Measurements from ENCODE around the gene COMMD3. TPM values are rescaled to one million over a fixed set of nuclear protein-coding genes. Genes with fewer than 3 reads are reported as not detected.

COMMD3 gene
- total RNA-seq, 1 experiment from 2014 or later, result 69.4 TPM

DNA sequence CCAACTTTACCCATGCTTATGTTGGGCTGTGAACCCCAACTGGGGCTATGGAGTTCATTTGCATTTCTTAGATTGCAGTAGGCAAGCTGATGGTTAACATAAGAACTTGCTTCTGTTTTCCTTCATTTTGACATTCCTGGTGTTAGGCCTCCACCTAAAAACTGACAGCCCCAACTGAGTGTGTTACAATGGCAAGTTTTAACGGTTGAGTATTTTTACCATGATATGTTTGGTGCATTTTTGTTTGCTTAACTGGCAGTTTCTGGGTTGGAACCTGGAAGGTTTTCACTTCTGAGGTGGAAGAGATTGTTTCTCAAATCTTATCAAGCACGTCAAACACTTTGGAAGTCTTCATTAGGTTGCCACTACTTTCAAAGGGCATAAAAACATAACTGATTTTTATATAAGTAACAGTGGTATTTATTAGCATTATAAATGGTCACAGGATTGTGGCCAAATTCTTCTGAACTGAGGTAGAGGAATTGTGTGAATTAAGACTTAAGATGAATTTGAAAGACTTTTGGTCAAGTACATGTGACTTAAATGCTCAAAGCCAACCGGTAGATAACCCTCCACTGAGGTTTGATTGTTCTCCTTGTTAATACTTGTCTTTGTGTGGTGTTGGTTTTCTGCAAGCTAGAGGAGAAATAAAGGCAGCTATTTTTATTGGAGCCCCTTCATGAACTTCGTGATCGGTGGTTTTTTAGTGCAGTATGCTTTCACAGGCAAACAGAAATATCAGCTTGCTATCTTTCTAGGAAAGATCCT lies 7.5 kb downstream of the COMMD3 start:
- DNase-seq (ENCODE audit: unreplicated experiment), result no peak
- no peaks in the 10 kb centered on the region for H3K9me3 Mint-ChIP-seq (ENCODE audit: unreplicated experiment)
- no TSS peak for BruUV-seq (replicated peaks)
- TF ChIP-seq CTCF (IDR thresholded peaks at IDR 0.05; ENCODE audit: unreplicated experiment), result no peak
- ChIA-PET POLR2A (interaction anchor here (0.5 to 7.3 kb wide), 8 partner anchors 10 to 828 kb away, joined by 3 to 47 read pairs (median 4); partner anchors contain the start of gene DNAJC1), CTCF (interaction anchor here (0.7 to 0.9 kb wide), 3 partner anchors 11 to 666 kb away, joined by 3 to 4 read pairs (median 3); no protein-coding TSS in a partner anchor)
- H3K4me1 Mint-ChIP-seq (ENCODE audit: insufficient read depth, unreplicated experiment), result peaks cover 35% of the 10 kb centered on the region
- H3K27ac Mint-ChIP-seq (ENCODE audit: low read depth, unreplicated experiment), result no peak overlapping the region
- peaks cover 11% of the 10 kb centered on the region for H3K27me3 Mint-ChIP-seq (ENCODE audit: insufficient read depth, unreplicated experiment)
- peaks cover 25% of the 10 kb centered on the region for H3K36me3 Mint-ChIP-seq (ENCODE audit: insufficient read depth, unreplicated experiment)
- H3K4me3 Mint-ChIP-seq (ENCODE audit: unreplicated experiment), result no peak overlapping the region
- intact Hi-C loops (cut with micrococcal nuclease), result loop anchor here (10.0 kb wide), 2 partner anchors 261 to 391 kb away; partner anchors contain the start of gene PIP4K2A

DNA sequence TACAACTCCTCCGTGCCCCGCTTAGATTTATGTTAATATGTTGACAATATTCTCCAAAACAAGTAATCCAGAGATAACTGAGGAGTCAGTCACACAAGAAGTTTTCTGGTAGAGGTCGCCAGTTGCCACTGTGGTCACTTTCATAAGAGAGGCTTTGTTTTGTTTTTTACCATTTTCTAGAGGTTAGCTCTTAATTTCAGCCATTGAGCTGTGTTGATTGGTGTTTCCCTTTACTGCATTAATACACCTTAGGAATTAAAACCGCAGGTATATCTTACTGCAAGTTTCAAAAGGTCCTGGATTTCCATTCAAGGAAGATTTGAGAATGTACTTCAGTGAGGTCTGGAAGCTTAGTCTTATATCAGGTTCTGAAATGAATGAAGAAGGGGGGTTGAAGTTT lies 8.2 kb downstream of the COMMD3 start:
- peaks cover 11% of the 10 kb centered on the region for H3K27me3 Mint-ChIP-seq (ENCODE audit: insufficient read depth, unreplicated experiment)
- peaks cover 35% of the 10 kb centered on the region for H3K4me1 Mint-ChIP-seq (ENCODE audit: insufficient read depth, unreplicated experiment)
- intact Hi-C loops (cut with micrococcal nuclease), result loop anchor here (10.0 kb wide), 2 partner anchors 260 to 390 kb away; partner anchors contain the start of gene PIP4K2A
- no peak for TF ChIP-seq CTCF (IDR thresholded peaks at IDR 0.05; ENCODE audit: unreplicated experiment)
- no peak overlapping the region for H3K27ac Mint-ChIP-seq (ENCODE audit: low read depth, unreplicated experiment)
- H3K4me3 Mint-ChIP-seq (ENCODE audit: unreplicated experiment), result peak overlapping the region; percentile 80
- no TSS peak for BruUV-seq (replicated peaks)
- H3K9me3 Mint-ChIP-seq (ENCODE audit: unreplicated experiment), result no peaks in the 10 kb centered on the region
- POLR2A ChIA-PET, result interaction anchor here (1.0 to 7.3 kb wide), 3 partner anchors 10 to 322 kb away, joined by 3 to 47 read pairs (median 32); partner anchors contain the start of gene DNAJC1
- no peak for DNase-seq (ENCODE audit: unreplicated experiment)
- CTCF ChIA-PET, result interaction anchor here (0.5 to 0.9 kb wide), 3 partner anchors 11 to 665 kb away, joined by 3 to 4 read pairs (median 3); no protein-coding TSS in a partner anchor
- H3K36me3 Mint-ChIP-seq (ENCODE audit: insufficient read depth, unreplicated experiment), result peaks cover 28% of the 10 kb centered on the region

DNA sequence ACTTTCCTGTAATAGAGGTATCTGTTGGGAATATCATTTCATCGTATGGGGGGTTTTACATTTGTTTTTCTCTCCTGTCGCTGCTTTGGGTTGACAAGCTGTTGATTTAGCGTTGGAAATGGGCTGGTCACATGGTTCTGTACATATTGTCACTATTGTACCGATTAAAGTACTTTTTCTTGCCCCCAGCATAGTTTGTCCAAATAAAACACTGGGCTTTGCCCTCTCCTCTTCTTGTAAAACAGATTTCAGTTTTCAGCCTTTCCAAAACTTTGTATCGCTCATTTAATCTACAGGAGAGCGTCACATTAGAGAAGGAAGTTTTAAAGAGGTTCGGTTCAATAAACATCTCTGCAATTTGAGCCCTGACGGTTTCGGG lies 8.7 kb downstream of the COMMD3 start:
- no TSS peak for BruUV-seq (replicated peaks)
- Mint-ChIP-seq H3K4me1 (ENCODE audit: insufficient read depth, unreplicated experiment) (peaks cover 33% of the 10 kb centered on the region), H3K36me3 (ENCODE audit: insufficient read depth, unreplicated experiment) (peaks cover 32% of the 10 kb centered on the region), H3K27ac (ENCODE audit: low read depth, unreplicated experiment) (no peak overlapping the region), H3K4me3 (ENCODE audit: unreplicated experiment) (peak overlapping the region; percentile 80), H3K9me3 (ENCODE audit: unreplicated experiment) (no peaks in the 10 kb centered on the region), H3K27me3 (ENCODE audit: insufficient read depth, unreplicated experiment) (peaks cover 11% of the 10 kb centered on the region)
- TF ChIP-seq CTCF (IDR thresholded peaks at IDR 0.05; ENCODE audit: unreplicated experiment), result no peak
- CTCF ChIA-PET, result interaction anchor here (0.5 to 1.4 kb wide), 3 partner anchors 16 to 665 kb away, joined by 3 to 4 read pairs (median 3); no protein-coding TSS in a partner anchor
- no peak for DNase-seq (ENCODE audit: unreplicated experiment)
- intact Hi-C loops (cut with micrococcal nuclease), result loop anchor here (5.0 to 10.0 kb wide), 3 partner anchors 260 to 662 kb away; partner anchors contain the start of gene PIP4K2A
- POLR2A ChIA-PET, result interaction anchor here (1.0 to 7.3 kb wide), 3 partner anchors 11 to 322 kb away, joined by 3 to 47 read pairs (median 32); partner anchors contain the start of gene DNAJC1

Data from MCF 10A (cell line).